Tibial artery (tissue), 4 donors: ENCODE results near the gene RIC8B.

Experiments used
- DNase-seq, 2 donors: peaks; one replicate each; pipeline ENCODE4 v3.0.0-alpha.2; 2019
- H3K27ac ChIP-seq, 2 donors: fragments of 200-600 bp; sonication (generic) in 1 of 2; 1 replicate in 1 of 2; 2 replicates in 1 of 2; pipeline ENCODE4 v1.5.1; 2018 to 2019; ENCODE audit warnings: mild to moderate bottlenecking in 1 of 2
- H3K27me3 ChIP-seq, 2 donors: fragments of 200-600 bp; sonication (generic) in 1 of 2; one replicate each; pipeline versions ENCODE4 v1.5.1 to v1.6.0; 2016 to 2019
- H3K36me3 ChIP-seq, 3 donors: fragments of 200-600 bp; sonication (generic) in 2 of 3; one replicate each; pipeline ENCODE4 v1.5.1; 2016 to 2019; ENCODE audit warnings: mild to moderate bottlenecking in 2 of 3
- H3K4me1 ChIP-seq, 4 donors: fragments of 200-600 bp; sonication (generic) in 2 of 4; 1 replicate in 3 of 4; 2 replicates in 1 of 4; pipeline ENCODE4 v1.5.1; 2016 to 2019
- H3K4me3 ChIP-seq, 2 donors: fragments of 200-600 bp; sonication (generic) in 1 of 2; 1 replicate in 1 of 2; 2 replicates in 1 of 2; pipeline ENCODE4 v1.5.1; 2018 to 2019; ENCODE audit warnings: mild to moderate bottlenecking in 2 of 2
- H3K9me3 ChIP-seq, 3 donors: fragments of 200-600 bp; sonication (generic) in 1 of 3; one replicate each; pipeline ENCODE4 v1.5.1; 2016 to 2019
- CTCF ChIP-seq, 2 experiments: fragments of 200-600 bp in 1 of 2; fragments of 450-650 bp in 1 of 2; IDR thresholded peaks; one replicate each; pipeline ENCODE4 v1.5.1; 2017 to 2019; ENCODE audit warnings: antibody characterized with exemption in 2 of 2, mild to moderate bottlenecking in 1 of 2, moderate library complexity in 1 of 2
- intact Hi-C: fragments of 100-400 bp; cut with DNase I; formaldehyde crosslinking; loops from one replicate; pipeline ENCODE4 v1.15.0; 2023; ENCODE audit warnings: low total_unique reads

The RIC8B gene

DNA sequence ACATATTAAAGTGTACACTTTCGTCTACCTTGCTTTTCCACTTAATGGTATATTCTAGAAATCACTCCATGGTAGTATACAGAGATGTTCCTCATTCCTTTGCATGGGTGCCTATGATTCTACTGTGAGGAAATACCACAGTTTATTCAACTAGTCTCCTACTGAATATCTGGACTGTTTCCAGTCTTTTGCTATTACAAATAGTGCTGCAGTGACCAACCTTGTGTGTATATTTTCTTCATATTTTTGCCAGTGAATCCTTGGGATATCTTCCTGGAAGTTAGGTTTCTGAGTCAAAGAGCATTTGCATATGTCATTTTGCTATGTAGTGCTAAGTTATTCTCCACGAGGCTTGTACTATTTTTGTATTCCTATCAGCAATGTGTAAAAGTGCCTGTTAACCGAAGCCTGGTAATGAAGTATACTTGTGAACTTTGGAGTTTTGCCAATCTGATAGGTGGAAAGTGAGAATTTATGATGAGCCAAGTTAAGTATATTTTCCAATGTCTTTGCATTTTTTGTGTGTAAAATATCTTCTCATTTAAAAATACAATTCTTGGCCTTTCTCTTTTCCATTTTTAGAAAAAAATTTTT lies 149.9 kb downstream of the RIC8B start:
- H3K36me3 ChIP-seq, result no peaks in the 10 kb centered on the region
- no peak overlapping the region for H3K27ac ChIP-seq
- no peaks in the 10 kb centered on the region for H3K27me3 ChIP-seq
- TF ChIP-seq CTCF (IDR thresholded peaks at IDR 0.05), result no peak
- H3K4me3 ChIP-seq, result no peak overlapping the region
- H3K9me3 ChIP-seq, result no peaks in the 10 kb centered on the region
- no peak for DNase-seq
- intact Hi-C loops, result no loop called here
- no peaks in the 10 kb centered on the region for H3K4me1 ChIP-seq

DNA sequence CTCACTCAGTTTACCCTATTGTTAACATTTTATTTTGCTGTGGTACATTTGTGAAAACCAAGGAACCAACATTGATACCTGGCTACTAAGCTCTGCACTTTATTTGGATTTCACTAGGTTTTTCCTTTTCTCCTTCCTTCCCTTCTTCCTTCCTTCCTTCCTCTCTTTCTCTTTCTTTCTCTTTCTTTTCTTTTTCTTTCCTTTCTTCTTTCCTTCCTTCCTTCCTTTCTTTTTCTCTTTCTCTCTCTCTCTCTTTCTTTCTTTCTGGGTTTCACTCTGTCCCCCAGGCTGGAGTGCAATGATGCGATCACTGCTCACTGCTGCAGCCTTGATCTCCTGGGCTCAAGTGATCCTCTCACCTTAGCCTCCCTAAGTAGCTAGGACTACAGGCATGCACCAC lies 152.2 kb downstream of the RIC8B start:
- H3K4me1 ChIP-seq, result no peaks in the 10 kb centered on the region
- no peak for DNase-seq
- H3K36me3 ChIP-seq, result no peaks in the 10 kb centered on the region
- no peak overlapping the region for H3K4me3 ChIP-seq
- H3K27ac ChIP-seq, result no peak overlapping the region
- TF ChIP-seq CTCF (IDR thresholded peaks at IDR 0.05), result no peak
- no peaks in the 10 kb centered on the region for H3K27me3 ChIP-seq
- intact Hi-C loops, result no loop called here
- no peaks in the 10 kb centered on the region for H3K9me3 ChIP-seq

DNA sequence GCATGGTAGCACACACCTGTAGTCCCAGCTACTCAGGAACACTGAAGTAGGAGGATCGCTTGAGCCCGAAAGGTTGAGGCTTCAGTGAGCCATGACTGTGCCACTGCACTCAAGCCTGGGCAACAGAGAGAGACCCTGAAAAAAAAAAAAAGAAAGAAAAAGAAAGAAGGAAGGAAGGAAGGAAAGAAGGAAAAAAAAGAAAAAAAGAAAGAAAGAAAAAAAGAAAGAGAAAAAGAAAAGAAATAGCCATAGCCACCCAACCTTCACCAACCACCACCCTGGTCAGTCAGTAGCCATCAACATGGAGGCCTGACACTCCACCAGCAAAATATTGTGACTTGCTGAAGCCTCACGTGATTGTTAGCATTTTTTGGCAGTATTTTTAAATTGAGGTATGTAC lies 159.8 kb downstream of the RIC8B start:
- Histone ChIP-seq H3K4me3 (no peak overlapping the region), H3K27ac (no peak overlapping the region), H3K9me3 (no peaks in the 10 kb centered on the region), H3K4me1 (no peaks in the 10 kb centered on the region), H3K36me3 (no peaks in the 10 kb centered on the region), H3K27me3 (no peaks in the 10 kb centered on the region)
- no peak for TF ChIP-seq CTCF (IDR thresholded peaks at IDR 0.05)
- DNase-seq, result no peak
- intact Hi-C loops, result no loop called here
